OCI-LY3 (cell line): ENCODE data around the gene ZFC3H1.

Source experiments
- CTCF ChIP-seq: fragments of 200-600, 300-600 bp; sonication (generic); IDR thresholded peaks from 2 replicates; pipeline ENCODE4 v1.5.1; 2014; ENCODE audit warnings: antibody characterized with exemption, low read length, low read depth
- EZH2phosphoT487 ChIP-seq: fragments of 200-600 bp; shearing (Covaris generic); IDR thresholded peaks from 2 replicates; pipeline ENCODE4 v1.6.1; 2018; ENCODE audit warnings: antibody characterized with exemption, mixed run types, low read depth

- TF ChIP-seq CTCF (no peak), EZH2phosphoT487 (no peak)
Observed at GRCh38 chr12:71654200-71654599, 9.4 kb downstream of the ZFC3H1 start.
